Vagina (tissue), 2 donors: Measurements from ENCODE around the gene AKAP5. TPM values are rescaled to one million over a fixed set of nuclear protein-coding genes. Genes with fewer than 3 reads are reported as not detected.

ENCODE experiments used
- DNase-seq, 2 donors: peaks; one replicate each; pipeline ENCODE4 v3.0.0-alpha.2; 2017; ENCODE audit errors: extremely low spot score in 2 of 2
- H3K27ac ChIP-seq: fragments of 200-600 bp; sonication (generic); one replicate; pipeline ENCODE4 v1.5.1; 2019
- H3K27me3 ChIP-seq: fragments of 200-600 bp; sonication (generic); one replicate; pipeline ENCODE4 v1.5.1; 2019
- H3K36me3 ChIP-seq, 2 donors: fragments of 200-600 bp; sonication (generic); one replicate each; pipeline ENCODE4 v1.5.1; 2017 to 2019
- H3K4me1 ChIP-seq: fragments of 200-600 bp; sonication (generic); one replicate; pipeline ENCODE4 v1.5.1; 2019
- H3K4me3 ChIP-seq, 2 donors: fragments of 200-600 bp; sonication (generic); 1 replicate in 1 of 2; 2 replicates in 1 of 2; pipeline ENCODE4 v1.5.1; 2016 to 2019
- H3K9me3 ChIP-seq: fragments of 200-600 bp; sonication (generic); one replicate; pipeline ENCODE4 v1.5.1; 2019
- CTCF ChIP-seq, 3 experiments: fragments of 450-650 bp in 2 of 3; fragments of 200-600 bp in 1 of 3; sonication (generic) in 1 of 3; IDR thresholded peaks; one replicate each; pipeline ENCODE4 v1.5.1; 2017 to 2019; ENCODE audit warnings: antibody characterized with exemption in 3 of 3, mild to moderate bottlenecking in 2 of 3, moderate library complexity in 2 of 3
- POLR2A ChIP-seq, 2 donors: fragments of 450-650 bp; IDR thresholded peaks; one replicate each; pipeline ENCODE4 v1.6.1; 2017; ENCODE audit warnings: antibody characterized with exemption in 2 of 2, mild to moderate bottlenecking in 2 of 2, moderate library complexity in 2 of 2
- POLR2AphosphoS5 ChIP-seq, 2 donors: sonication (generic); formaldehyde crosslinking; IDR thresholded peaks; one replicate each; pipeline ENCODE4 v1.9.0; 2017; ENCODE audit warnings: antibody characterized with exemption in 2 of 2, mild to moderate bottlenecking in 2 of 2, low read depth in 1 of 2; ENCODE audit not compliant: insufficient read depth in 1 of 2
- intact Hi-C: fragments of 100-400 bp; cut with DNase I; formaldehyde crosslinking; loops from one replicate; pipeline ENCODE4 v1.15.1; 2023
- total RNA-seq: library from RNA; depleted of rRNA; stranded (reverse); fragments of >200 nt; gene quantifications from one replicate; pipeline ENCODE4 v1.2.3, GENCODE V29; 2016

Gene AKAP5
- total RNA-seq, 1 donor from 2014 or later: 0.49 TPM

GRCh38 chr14:64434528-64434927 is 30.8 kb upstream of the AKAP5 start:
- no peak for DNase-seq
- Histone ChIP-seq H3K27me3 (no peaks in the 10 kb centered on the region), H3K4me3 (no peak overlapping the region), H3K36me3 (peaks cover 0 to 50% of the 10 kb centered on the region in 2 donors), H3K27ac (no peak overlapping the region), H3K4me1 (no peaks in the 10 kb centered on the region), H3K9me3 (no peaks in the 10 kb centered on the region)
- no peak for TF ChIP-seq POLR2AphosphoS5 (IDR thresholded peaks at IDR 0.05; ENCODE audit: insufficient read depth in 1 of 2, low read depth in 1 of 2)
- no peak for TF ChIP-seq POLR2A (IDR thresholded peaks at IDR 0.05)
- TF ChIP-seq CTCF (IDR thresholded peaks at IDR 0.05): no peak
- intact Hi-C loops: no loop called here

GRCh38 chr14:64438181-64438841 is 27.0 kb upstream of the AKAP5 start:
- no peak overlapping the region for H3K27ac ChIP-seq
- TF ChIP-seq POLR2AphosphoS5 (IDR thresholded peaks at IDR 0.05; ENCODE audit: insufficient read depth in 1 of 2, low read depth in 1 of 2) (no peak), CTCF (IDR thresholded peaks at IDR 0.05) (no peak), POLR2A (IDR thresholded peaks at IDR 0.05) (no peak)
- no peak for DNase-seq
- H3K4me3 ChIP-seq: no peak overlapping the region
- intact Hi-C loops: no loop called here
- no peaks in the 10 kb centered on the region for H3K9me3 ChIP-seq
- H3K4me1 ChIP-seq: no peaks in the 10 kb centered on the region
- no peaks in the 10 kb centered on the region for H3K27me3 ChIP-seq
- H3K36me3 ChIP-seq: peaks cover 0 to 37% of the 10 kb centered on the region in 2 donors

- no peak for DNase-seq
- H3K4me3 ChIP-seq: no peak overlapping the region
- peaks cover 0 to 31% of the 10 kb centered on the region in 2 donors for H3K36me3 ChIP-seq
- TF ChIP-seq CTCF (IDR thresholded peaks at IDR 0.05) (no peak), POLR2A (IDR thresholded peaks at IDR 0.05) (no peak), POLR2AphosphoS5 (IDR thresholded peaks at IDR 0.05; ENCODE audit: insufficient read depth in 1 of 2, low read depth in 1 of 2) (no peak)
- no peak overlapping the region for H3K27ac ChIP-seq
- H3K9me3 ChIP-seq: no peaks in the 10 kb centered on the region
- H3K27me3 ChIP-seq: no peaks in the 10 kb centered on the region
- intact Hi-C loops: no loop called here
- H3K4me1 ChIP-seq: no peaks in the 10 kb centered on the region
Measured at GRCh38 chr14:64439141-64439540, 26.2 kb upstream of the AKAP5 start.

GRCh38 chr14:64440494-64440893 is 24.8 kb upstream of the AKAP5 start:
- H3K9me3 ChIP-seq: no peaks in the 10 kb centered on the region
- no peak overlapping the region for H3K27ac ChIP-seq
- intact Hi-C loops: no loop called here
- no peak overlapping the region for H3K4me3 ChIP-seq
- peaks cover 0 to 31% of the 10 kb centered on the region in 2 donors for H3K36me3 ChIP-seq
- TF ChIP-seq CTCF (IDR thresholded peaks at IDR 0.05) (no peak), POLR2A (IDR thresholded peaks at IDR 0.05) (no peak), POLR2AphosphoS5 (IDR thresholded peaks at IDR 0.05; ENCODE audit: insufficient read depth in 1 of 2, low read depth in 1 of 2) (no peak)
- H3K27me3 ChIP-seq: no peaks in the 10 kb centered on the region
- H3K4me1 ChIP-seq: no peaks in the 10 kb centered on the region
- no peak for DNase-seq

GRCh38 chr14:64442300-64442988 is 22.9 kb upstream of the AKAP5 start:
- H3K27me3 ChIP-seq: no peaks in the 10 kb centered on the region
- H3K36me3 ChIP-seq: peaks cover 0 to 18% of the 10 kb centered on the region in 2 donors
- intact Hi-C loops: no loop called here
- H3K9me3 ChIP-seq: no peaks in the 10 kb centered on the region
- no peaks in the 10 kb centered on the region for H3K4me1 ChIP-seq
- TF ChIP-seq POLR2A (IDR thresholded peaks at IDR 0.05): no peak
- TF ChIP-seq POLR2AphosphoS5 (IDR thresholded peaks at IDR 0.05; ENCODE audit: insufficient read depth in 1 of 2, low read depth in 1 of 2): no peak
- TF ChIP-seq CTCF (IDR thresholded peaks at IDR 0.05): no peak
- no peak overlapping the region for H3K27ac ChIP-seq
- DNase-seq: no peak
- H3K4me3 ChIP-seq: no peak overlapping the region
